ENCODE data around the gene INSYN2B. TPM values are rescaled to one million over a fixed set of nuclear protein-coding genes. Genes with fewer than 3 reads are reported as not detected.
"Not testable (repeated sequence)": the region's sequence is repeated elsewhere in the genome, so short reads cannot be mapped to it uniquely, and the experiment has no call there.

The INSYN2B gene
- total RNA-seq, 1 experiment from 2014 or later: 0.97 TPM

DNA sequence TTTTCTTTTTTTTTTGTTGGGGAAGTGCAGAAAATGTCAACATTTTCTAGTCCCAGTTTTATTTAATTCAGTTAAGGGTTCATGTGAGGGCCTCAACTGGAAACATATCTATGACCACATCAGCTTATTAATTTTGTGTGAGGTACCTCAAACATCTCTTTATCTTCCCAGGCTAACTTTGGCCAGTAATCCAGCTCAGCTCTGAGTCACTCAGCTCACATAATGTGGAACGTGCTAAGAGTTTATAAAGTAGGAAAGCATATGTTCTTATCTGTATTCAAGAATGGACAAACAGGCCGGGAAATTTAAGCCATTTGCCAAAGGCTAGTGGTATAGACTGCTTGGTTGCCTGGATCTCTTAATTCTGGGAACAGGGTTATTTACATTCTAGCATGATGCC, 118.4 kb downstream of the INSYN2B start:
- no peak for DNase-seq (ENCODE audit: extremely low read depth, low read depth)

DNA sequence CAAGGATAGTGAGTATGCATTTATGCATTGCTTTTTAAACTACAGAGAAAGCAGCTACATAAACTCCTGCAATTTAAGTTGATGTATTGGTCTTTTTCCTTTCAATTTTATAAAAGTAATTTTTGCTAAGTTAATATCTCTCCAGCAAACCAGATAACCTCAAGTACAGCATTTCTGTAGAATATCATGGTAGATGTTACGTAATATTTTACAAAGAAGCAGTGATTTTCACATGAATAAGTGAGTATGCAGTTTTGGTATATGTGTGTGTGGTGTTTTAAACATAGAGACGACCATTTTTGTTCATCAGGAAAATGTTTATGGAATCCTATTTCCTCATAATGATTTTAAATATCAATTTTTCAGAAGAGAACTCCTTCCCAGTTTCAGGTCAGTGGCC, 118.9 kb downstream of the INSYN2B start:
- DNase-seq (ENCODE audit: extremely low read depth, low read depth): no peak

DNA sequence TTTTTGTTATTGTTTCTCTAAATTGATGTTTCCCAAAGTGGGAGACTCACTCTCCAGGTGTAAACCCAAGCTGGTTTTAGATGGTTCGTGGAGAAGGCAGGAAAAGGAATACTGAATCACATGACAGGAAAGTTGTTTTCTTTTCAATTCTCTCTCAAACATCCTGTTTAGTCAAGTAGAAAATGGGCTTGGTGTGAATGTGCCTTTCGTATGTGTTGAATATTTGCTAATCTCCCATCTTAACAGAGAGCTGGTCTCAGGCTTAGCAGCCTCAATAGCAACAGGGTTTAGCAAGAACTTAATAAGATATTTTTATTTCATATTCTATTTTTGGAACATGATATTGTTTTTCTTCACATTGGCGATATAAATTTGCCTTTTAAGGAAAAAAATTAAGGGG, 119.7 kb downstream of the INSYN2B start:
- no peak for DNase-seq (ENCODE audit: extremely low read depth, low read depth)

DNA sequence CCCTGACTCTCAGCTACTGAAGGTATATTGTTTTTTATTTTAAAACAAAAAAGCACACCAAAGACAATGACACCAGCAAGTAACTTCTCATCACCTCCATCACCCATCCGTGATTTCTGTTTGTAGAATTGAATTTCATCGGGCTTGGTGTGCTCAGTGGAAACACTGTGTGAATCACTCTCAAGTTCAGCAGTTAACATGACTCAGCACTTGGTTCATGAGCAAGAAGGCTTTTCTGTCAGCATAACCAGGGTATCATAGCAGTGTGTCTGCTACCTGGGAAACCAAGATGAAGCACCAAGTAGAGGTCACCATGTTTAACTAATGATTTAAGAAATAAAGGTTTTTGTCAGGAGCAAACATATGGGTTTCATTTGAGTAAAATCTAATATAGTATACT, 123.7 kb downstream of the INSYN2B start:
- peak; percentile 77 for DNase-seq (ENCODE audit: extremely low read depth, low read depth)

DNA sequence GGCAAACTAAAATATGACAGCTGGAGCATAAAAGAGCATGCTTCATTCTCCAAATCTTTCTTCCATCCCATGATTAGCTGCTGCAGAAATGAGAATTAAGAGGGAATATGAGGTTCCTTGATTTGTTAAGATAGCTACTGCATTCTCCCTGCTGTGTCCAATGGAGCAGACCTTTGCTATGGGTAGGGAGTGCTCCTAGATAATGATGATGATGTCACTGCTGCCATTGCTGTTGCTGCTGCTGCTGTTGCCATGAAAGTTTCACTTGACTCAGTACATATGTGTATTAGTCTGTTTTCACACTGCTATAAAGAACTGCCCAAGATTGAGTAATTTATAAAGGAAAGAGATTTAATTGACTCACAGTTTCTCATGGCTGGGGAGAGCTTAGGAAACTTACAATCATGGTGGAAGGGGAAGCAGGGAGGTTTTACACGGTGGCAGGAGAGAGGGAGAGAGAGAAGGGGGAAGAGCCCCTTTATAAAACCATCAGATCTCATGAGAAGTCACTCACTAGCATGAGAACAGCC, 128.9 kb downstream of the INSYN2B start:
- no peak for DNase-seq (ENCODE audit: extremely low read depth, low read depth)

DNA sequence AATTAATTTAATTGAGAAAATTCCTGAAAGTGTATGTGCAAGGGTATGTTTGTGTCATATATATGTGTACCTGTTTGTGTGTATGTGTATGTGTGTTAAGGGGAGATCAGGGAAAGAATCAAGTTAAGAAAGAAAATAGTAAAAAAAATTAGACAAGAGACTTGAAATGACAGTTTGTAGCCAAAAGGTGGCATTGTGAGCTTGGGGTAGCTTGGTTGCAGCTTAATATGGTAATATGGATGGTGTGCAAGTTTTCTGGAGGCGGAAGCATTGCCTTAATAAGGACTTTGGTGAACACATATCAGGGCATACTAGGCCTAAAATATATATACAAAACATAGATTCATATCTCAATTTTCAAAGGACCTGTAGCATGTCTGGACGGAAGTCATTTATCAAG, 129.9 kb downstream of the INSYN2B start:
- DNase-seq (ENCODE audit: extremely low read depth, low read depth): no peak

DNA sequence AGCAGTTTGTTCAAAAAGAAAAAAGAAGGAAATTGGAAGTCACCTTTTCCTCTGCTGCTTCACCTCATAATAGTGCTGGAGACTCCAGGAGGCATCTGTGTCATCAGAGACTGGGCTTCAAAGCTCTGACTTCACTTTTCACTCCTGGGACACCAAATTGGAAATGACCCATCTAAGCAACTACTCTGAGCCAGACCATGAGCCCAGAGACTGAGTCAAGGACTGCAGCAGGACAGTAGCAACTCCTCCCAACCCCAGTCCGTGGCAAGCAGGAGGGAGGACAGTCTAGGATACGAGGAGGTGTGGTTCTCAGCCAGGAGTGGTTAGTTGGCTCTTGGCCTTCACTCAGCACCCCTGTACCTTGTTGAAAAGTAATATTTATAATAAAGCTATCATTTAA, 131.5 kb downstream of the INSYN2B start:
- DNase-seq (ENCODE audit: extremely low read depth, low read depth): no peak

DNA sequence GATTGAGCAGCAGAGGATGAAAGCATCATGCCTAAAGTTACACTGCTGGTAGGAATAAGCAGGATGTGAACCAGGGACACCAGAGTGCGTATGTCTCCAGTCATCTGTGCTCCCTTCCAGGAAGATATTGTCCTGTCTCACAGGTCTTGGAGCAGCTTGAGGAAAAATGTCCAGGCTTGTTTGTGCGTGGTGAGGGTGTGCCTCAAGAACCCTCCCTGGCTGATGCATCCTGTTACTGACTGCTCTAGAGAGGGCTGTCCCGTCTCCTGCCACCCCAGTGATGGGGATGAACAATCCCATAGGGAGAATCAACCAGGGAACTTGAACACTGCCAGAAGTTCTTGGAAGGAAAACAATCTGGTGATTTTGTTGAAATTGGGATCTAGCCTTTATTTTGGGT, 132.0 kb downstream of the INSYN2B start:
- no peak for DNase-seq (ENCODE audit: extremely low read depth, low read depth)

DNA sequence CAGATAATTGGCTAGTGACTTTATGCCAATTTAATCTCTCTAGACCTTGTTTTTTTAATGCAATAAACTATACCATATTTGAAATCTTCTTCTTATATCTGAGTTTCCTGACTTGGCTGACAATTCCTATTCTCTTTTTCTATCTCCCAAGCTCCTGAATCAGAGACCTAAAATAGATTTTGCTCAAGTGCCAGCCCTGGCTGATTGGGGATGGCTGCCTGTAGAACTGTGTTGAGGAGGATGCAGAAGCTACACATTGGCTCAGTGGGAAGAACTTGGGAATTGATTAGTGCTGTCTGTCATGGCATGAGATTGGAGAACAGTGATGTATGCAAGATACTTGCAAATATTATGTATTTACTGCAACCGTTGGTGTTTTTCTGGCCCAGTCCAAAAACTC, 132.8 kb downstream of the INSYN2B start:
- DNase-seq (ENCODE audit: extremely low read depth, low read depth): no peak

DNA sequence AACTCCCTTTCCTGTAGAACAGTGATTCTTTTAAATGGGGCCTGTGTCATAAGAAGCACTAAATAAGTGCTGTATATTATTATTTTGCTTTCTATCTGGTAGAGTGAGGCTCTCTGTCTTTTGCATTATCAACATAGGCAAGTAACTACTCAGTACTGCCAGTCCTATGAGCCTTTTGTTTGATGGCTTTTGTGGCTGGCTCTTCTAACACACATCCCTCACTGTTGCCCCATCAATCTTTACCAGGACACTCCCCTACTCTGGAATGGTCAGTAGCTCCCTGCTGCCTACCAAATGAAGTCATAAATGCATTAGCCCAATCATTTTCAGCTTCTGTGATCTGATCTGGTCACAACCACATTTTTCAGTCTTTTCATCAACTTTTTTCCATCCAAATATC, 137.6 kb downstream of the INSYN2B start:
- no peak for DNase-seq (ENCODE audit: extremely low read depth, low read depth)

DNA sequence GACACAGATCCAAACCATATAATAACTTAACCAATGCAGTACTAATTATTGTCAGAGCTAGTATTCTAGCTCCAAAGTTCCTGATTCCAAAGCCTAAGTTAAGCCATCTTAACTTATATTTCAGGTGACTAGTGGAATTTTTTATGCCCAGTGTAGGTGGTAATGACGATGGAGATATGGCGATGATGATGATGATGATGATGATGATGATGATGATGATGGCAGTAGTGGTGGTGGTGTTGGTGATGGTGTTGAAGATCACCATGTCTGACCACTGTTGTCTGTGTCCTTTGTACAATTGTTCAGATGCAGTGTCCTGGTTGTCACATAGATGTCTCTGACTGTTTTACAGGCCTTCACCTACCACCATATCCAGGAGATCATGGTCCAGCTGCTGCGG, 139.9 kb downstream of the INSYN2B start:
- DNase-seq (ENCODE audit: extremely low read depth, low read depth): no peak

DNA sequence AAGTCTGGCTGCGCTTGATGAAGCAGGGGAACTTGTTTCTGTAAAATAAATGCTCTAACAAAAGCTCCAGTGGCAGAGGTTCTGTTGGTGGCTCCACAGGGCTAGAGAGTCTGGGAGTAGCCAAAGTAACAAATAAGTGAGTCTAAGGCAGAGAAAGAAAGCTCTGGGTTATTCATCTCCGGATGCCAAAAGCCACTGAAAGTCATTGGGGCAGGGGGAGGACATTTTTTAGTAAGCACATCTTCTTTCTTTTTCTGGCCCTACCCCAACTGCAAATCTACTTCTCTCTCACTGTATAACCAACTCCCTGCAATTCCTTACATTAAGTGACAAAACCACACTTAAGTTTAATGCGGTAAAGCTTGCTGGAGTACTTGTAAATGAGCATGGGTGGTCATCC, 141.6 kb downstream of the INSYN2B start:
- DNase-seq (ENCODE audit: extremely low read depth, low read depth): no peak

DNA sequence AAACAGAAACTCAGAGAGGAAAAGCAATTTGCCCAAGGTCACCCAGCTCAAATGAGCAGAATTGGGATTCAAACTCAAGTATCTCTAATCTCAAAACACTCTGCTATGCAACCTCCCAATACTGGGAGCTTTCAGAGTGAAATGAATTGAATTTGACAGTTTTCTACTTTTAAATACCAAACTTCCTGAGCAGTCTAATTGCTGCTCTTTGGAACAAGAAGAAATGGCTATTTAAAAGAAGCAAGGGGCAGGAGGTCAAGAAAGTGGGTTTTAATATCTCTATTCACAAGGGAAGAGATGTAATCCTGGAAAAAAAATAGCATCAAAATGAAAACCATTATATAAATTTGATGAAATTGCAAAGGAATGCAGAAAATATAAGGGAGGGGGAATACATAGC, 142.6 kb downstream of the INSYN2B start:
- no peak for DNase-seq (ENCODE audit: extremely low read depth, low read depth)

DNA sequence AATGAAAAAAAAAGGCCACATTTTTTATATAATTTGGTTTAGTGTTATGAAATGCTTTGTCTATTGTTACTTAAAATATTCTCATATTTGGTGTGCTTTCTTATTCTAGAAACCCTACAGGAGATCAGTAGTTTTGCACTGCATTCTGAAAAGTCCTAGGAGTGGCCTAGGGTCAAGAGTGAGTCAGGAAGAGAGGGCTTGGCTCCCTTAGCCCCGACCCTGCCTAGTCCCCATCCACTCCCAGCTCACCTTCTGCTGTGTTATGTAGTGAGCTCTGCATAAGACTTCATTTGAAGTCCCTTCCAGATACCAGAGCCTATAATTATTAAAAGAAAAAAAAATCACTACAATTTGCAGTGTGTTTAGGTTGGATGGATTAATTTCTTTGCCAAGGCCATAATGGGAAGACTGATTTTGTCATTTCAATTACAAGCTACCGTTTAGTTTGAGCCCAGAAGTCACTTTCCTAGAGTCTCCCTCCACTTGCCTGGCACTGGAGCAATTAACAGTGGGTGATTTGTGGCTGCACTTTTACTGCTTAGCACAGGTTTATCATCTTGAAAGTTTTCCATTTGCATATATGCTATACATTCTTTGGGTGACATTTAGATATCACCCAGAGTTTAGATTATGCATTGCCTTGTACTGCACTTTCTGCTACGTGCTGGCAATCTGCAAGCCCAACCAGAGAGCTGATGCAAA, 143.3 kb downstream of the INSYN2B start:
- DNase-seq (ENCODE audit: extremely low read depth, low read depth): no peak

DNA sequence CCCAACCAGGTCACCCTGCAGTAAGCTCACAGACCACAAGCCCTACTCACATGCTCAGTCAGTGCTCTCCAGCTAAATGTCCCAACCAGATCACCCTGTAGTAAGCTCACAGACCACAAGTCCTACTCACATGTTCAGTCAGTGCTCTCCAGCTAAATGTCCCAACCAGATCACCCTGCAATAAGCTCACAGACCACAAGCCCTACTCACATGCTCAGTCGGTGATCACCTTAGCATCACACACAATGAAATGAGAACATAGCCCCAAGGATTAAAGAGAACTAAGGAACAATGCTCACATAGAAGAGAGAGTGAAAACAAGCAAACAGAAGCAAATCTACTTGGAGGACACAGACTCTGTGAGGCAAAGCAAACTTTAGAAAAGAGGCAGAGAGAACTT, 145.8 kb downstream of the INSYN2B start:
- DNase-seq (ENCODE audit: extremely low read depth, low read depth): not testable (repeated sequence)

DNA sequence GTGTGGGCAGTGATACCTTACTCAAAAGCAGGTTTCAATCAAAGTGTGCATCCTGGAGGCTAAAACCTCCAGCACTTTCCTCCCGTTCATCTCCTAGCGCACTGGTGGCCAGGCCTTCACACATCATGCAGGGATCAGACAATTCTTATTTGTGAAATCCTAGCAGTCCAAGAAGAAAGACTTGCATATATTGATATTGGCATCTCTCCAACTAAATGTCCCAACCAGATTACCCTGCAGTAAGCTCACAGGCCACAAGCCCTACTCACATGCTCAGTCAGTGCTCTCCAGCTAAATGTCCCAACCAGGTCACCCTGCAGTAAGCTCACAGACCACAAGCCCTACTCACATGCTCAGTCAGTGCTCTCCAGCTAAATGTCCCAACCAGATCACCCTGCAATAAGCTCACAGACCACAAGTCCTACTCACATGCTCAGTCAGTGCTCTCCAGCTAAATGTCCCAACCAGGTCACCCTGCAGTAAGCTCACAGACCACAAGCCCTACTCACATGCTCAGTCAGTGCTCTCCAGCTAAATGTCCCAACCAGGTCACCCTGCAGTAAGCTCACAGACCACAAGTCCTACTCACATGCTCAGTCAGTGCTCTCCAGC, 146.5 kb downstream of the INSYN2B start:
- not testable (repeated sequence) for DNase-seq (ENCODE audit: extremely low read depth, low read depth)

DNA sequence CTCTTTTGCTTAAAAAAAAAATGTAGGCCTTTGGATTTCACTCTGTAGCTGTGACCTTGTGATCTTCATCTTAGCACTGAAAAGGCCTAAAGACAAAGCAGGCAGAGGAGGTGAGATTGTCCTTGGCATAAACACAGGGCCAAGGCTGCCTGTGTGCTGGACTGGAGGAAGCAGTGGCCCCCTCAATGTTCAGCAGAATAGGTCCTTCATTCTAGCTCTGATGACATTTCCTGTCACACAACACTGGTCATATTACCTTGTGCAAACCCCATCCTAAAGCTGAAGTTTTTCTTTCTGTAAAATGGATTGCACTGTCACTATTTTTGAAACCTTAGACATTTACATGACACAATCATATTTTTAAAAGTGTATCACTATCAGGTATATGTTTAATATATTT, 147.4 kb downstream of the INSYN2B start:
- DNase-seq (ENCODE audit: extremely low read depth, low read depth): no peak

DNA sequence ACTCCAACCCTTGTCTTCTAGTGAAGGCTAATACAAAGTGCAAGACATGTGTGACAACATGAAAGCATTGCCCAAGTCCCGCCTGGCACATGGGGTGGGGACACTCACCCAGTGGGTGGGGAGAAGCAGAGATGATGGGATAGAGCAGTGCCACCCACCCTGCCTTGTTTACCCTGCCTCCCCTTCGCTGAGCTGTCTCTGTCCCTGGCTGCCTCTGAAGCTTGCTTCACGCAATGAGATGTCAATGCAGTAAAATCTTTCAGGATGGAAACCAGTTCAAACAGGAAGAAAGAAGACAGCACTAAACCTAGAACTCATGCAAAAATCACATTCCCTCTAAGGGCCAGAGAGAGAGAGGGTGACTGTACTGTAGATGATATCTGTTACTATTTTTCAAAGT, 148.0 kb downstream of the INSYN2B start:
- DNase-seq (ENCODE audit: extremely low read depth, low read depth): no peak

DNA sequence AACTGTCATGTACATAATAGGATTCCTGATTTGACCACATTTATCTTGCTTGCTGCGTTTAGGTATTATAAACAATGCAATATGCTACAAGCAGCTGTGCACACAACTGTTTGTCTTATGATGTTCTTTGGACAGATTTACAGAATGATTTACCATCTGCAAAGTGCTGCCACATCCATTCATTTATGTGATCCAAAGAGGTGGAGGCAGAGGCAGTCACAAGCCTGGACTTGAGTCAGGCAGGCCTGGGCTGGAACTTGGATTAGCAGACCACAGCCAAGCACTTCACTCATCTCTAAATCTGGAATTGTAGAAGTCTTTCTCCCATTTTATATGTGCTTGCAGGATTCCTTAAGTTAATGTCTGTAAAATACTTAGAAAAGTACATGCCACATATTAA, 149.0 kb downstream of the INSYN2B start:
- no peak for DNase-seq (ENCODE audit: extremely low read depth, low read depth)

DNA sequence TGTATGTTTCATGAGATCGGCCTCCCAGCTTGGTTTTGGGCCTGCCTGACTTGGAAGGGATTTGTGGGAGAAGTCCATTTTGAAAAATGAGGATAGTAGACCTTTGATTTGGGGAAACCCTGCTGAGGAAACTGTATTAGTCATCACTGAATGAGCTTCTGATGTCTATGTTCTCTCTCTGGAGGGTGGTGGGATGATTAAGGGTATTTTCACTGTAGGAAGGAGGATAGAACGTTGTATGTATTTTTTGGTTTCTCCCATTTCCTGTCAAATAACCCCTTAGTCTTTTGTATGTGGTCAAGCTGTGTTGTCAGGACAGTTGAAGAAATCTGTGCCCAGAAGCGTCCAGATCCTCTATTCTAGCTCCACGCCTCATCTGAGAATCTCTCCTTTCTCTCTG, 151.9 kb downstream of the INSYN2B start:
- DNase-seq (ENCODE audit: extremely low read depth, low read depth): no peak

DNA sequence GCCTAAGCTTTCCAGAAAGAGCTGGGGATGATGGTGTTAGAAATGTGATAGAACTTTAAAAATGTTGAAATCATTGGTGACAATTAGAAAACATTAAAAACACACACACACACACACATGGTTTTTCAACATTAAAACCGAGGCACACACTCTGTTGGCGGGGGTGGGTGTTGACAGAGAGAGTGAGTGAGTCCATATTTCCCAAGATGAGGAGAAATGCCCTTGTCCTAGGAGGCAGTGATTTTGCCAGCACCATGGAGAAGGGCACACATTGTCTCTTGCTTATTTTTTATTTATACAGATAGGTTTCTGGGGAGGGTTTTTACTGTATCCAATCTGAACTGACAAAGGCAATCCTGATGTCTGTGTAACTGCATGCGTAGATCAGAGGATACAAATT, 152.5 kb downstream of the INSYN2B start:
- no peak for DNase-seq (ENCODE audit: extremely low read depth, low read depth)

DNA sequence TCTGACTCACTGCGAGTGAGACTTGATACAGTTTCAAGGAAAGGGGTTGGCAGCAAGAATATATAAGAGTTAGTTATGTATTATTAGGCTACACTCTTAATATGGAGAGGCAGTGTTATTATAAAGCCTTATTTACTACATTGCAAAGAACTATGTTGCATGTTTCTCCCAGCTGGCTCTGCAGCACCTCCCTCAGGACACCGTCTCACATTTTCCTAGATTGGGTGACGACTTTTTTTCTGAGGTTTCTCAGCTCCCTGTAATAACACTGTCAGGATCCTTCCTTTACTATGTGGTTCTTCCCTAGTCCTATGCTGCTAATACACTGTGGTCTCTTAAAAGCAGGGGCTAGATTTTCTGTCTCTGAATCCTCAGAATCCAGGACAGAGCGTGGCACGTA, 153.7 kb downstream of the INSYN2B start:
- DNase-seq (ENCODE audit: extremely low read depth, low read depth): no peak

DNA sequence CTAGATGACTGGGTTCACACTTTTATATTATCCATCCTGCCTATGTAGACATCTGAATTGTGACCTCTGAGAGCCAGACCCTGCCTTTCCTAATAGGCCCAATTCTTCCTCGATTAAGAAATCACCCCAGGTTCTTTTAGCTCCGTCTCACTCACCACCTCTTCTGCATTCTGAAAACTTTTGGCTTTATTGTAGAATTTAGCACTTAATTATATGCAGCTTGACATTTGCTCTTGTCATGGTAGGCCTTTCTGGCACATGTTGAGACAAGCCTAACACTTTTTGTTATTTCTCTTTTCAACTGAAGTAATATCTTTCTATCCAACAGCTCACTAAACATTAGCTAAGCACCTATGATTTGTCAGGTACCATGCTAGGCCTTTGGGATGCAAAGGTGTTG, 163.3 kb downstream of the INSYN2B start:
- DNase-seq (ENCODE audit: extremely low read depth, low read depth): no peak
